Sciatic nerve (tissue), 2 donors: ENCODE measurements around the gene DDHD1. TPM values are rescaled to one million over a fixed set of nuclear protein-coding genes. Genes with fewer than 3 reads are reported as not detected.
"Not testable (repeated sequence)": the region's sequence is repeated elsewhere in the genome, so short reads cannot be mapped to it uniquely, and the experiment has no call there.

ENCODE experiments used
- ATAC-seq: fragments of 200-7000 bp; cut with Tn5 transposase; one replicate; pipeline ENCODE4 v1.9.1; 2020; ENCODE audit warnings: mild to moderate bottlenecking, moderate library complexity
- DNase-seq: peaks from one replicate; pipeline ENCODE4 v3.0.0-alpha.2; 2020; ENCODE audit warnings: low spot score
- intact Hi-C: fragments of 100-400 bp; cut with DNase I; formaldehyde crosslinking; loops from one replicate; pipeline ENCODE4 v1.14.2; 2022
- total RNA-seq: library from RNA; stranded (reverse); fragmentation: NEBNext Ultra II Directional; extraction: Animal tissue kit (Norgen Biotek cat#: 25700); gene quantifications from one replicate; pipeline ENCODE4 v1.2.1, GENCODE V29; 2021
- donor health status: DM: no; HTN: no; CAD: no.
- donor health status: DM: no; HTN: no; CAD: no.

Gene DDHD1
- 31.6 TPM for total RNA-seq

- intact Hi-C loops: no loop called here
- peak; percentile 83 for DNase-seq
- peak; percentile 89 for ATAC-seq
These were observed at the start of gene DDHD1 for GRCh38 chr14:53152887-53153701. DDHD1 (minus strand) TSS chr14:53153323; CDS start chr14:53153098, 225 bp downstream.

GRCh38 chr14:53195949-53196348 is 42.8 kb upstream of the DDHD1 start:
- DNase-seq: no peak
- ATAC-seq: no peak

GRCh38 chr14:53193193-53193592 is 40.1 kb upstream of the DDHD1 start:
- ATAC-seq (no peak), DNase-seq (no peak)

More at GRCh38 chr14:53195949-53196348, 42.8 kb upstream of the DDHD1 start:
- intact Hi-C loops: no loop called here

GRCh38 chr14:53192052-53192760 is 39.1 kb upstream of the DDHD1 start:
- intact Hi-C loops: no loop called here
- DNase-seq (no peak), ATAC-seq (peak; percentile 80)

More at GRCh38 chr14:53193193-53193592, 40.1 kb upstream of the DDHD1 start:
- intact Hi-C loops: no loop called here

- intact Hi-C loops: no loop called here
- DNase-seq (no peak), ATAC-seq (peak; percentile 10)
These were observed 37.8 kb upstream of the DDHD1 start for GRCh38 chr14:53190938-53191337.

- intact Hi-C loops: no loop called here
- ATAC-seq (no peak), DNase-seq (no peak)
These were observed 34.9 kb upstream of the DDHD1 start for GRCh38 chr14:53187921-53188463.

GRCh38 chr14:53186532-53186931 is 33.4 kb upstream of the DDHD1 start:
- ATAC-seq: no peak
- intact Hi-C loops: no loop called here
- DNase-seq: no peak

- intact Hi-C loops: no loop called here
- ATAC-seq (peak; percentile 34), DNase-seq (no peak)
These were observed 30.5 kb upstream of the DDHD1 start for GRCh38 chr14:53183611-53184010.

- no peak for ATAC-seq
- intact Hi-C loops: no loop called here
- DNase-seq: no peak
These were observed 29.9 kb upstream of the DDHD1 start for GRCh38 chr14:53183056-53183455.

GRCh38 chr14:53181463-53182081 is 28.4 kb upstream of the DDHD1 start:
- ATAC-seq, DNase-seq, intact Hi-C loops: not testable (repeated sequence)

- intact Hi-C loops: no loop called here
- DNase-seq (no peak), ATAC-seq (no peak)
These were observed 27.4 kb upstream of the DDHD1 start for GRCh38 chr14:53180272-53181221.

- intact Hi-C loops: loop anchor here (5.0 kb wide), 1 partner anchor 1913 kb away; no protein-coding TSS in a partner anchor
- DNase-seq, ATAC-seq: not testable (repeated sequence)
These were observed 26.4 kb upstream of the DDHD1 start for GRCh38 chr14:53179486-53180005.

- intact Hi-C loops: loop anchor here (5.0 kb wide), 1 partner anchor 1917 kb away; no protein-coding TSS in a partner anchor
- ATAC-seq: no peak
- DNase-seq: no peak
These were observed 22.3 kb upstream of the DDHD1 start for GRCh38 chr14:53175375-53175774.

- no peak for ATAC-seq
- intact Hi-C loops: loop anchor here (5.0 kb wide), 1 partner anchor 1917 kb away; no protein-coding TSS in a partner anchor
These were observed 21.8 kb upstream of the DDHD1 start for GRCh38 chr14:53174918-53175317.

GRCh38 chr14:53168786-53169185 is 15.7 kb upstream of the DDHD1 start:
- intact Hi-C loops: no loop called here
- no peak for DNase-seq
- no peak for ATAC-seq

More at GRCh38 chr14:53174918-53175317, 21.8 kb upstream of the DDHD1 start:
- no peak for DNase-seq

GRCh38 chr14:53167602-53168328 is 14.6 kb upstream of the DDHD1 start:
- ATAC-seq (peak; percentile 93), DNase-seq (no peak)
- intact Hi-C loops: no loop called here

- intact Hi-C loops: no loop called here
- ATAC-seq (peak; percentile 68), DNase-seq (no peak)
These were observed 8.8 kb upstream of the DDHD1 start for GRCh38 chr14:53161758-53162435.
